Measurements from ENCODE around the gene SLX9. TPM values are rescaled to one million over a fixed set of nuclear protein-coding genes. Genes with fewer than 3 reads are reported as not detected.

SLX9 gene
- polyA plus RNA-seq, 1 of the 3 experiments (the other 2 are of a cell fraction), result 42.9 TPM

DNA sequence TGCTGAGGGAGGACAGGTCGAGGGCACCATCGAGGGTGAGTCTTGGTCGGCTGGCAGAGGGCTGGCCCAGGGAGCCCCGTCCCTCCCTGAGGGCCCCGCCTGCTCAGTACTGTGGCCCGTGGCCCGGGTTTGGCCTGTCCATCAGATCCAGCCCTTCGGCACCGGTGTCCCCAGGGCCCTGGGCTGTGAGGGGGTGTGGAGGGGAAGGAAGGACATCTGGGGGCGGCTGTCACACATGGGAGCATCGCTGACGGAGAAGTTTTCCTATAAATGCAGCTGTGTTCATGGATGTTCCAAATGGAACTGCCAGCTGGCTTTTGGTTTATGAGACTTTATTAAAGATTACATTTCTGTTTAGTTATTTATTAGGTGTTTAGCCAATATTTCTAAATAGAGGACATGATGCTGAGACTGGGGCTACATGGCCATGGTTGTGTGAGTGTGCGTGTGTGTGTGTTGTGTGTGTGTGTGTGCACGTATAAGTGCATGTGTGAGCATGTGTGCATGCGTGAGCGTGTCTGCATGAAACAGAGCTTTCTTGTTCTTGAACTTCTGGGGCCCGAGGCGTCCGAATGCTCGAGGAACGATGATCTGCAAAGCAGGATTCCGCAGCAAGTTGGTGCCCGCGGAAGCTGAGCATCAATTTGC is 54.3 kb downstream of the SLX9 start:
- Histone ChIP-seq H2AFZ (ENCODE audit: low read depth) (no peak overlapping the region), H3K4me1 (ENCODE audit: control insufficient read depth in 1 of 2, insufficient read depth in 2 of 2, low read depth in 1 of 2, low read length in 1 of 2) (peaks cover 0 to 54% of the 10 kb centered on the region in 2 experiments; a peak in 3 of 4 replicates), H3K4me2 (no peak overlapping the region), H3K36me3 (replicated peaks in 1 of 2; ENCODE audit: control insufficient read depth in 1 of 2, insufficient read depth in 2 of 2, low read length in 1 of 2) (no peaks in the 10 kb centered on the region), H3K9me2 (no peaks in the 10 kb centered on the region), H3K9ac (no peak overlapping the region), H3K27me3 (ENCODE audit: insufficient read depth) (no peaks in the 10 kb centered on the region), H4K20me1 (ENCODE audit: insufficient read depth) (no peaks in the 10 kb centered on the region), H3K4me3 (ENCODE audit: low read depth in 2 of 2, low read length in 1 of 2) (no peak overlapping the region), H3K27ac (ENCODE audit: low read depth in 2 of 2, low read length in 1 of 2) (no peak overlapping the region), H3K79me2 (ENCODE audit: insufficient read depth) (no peaks in the 10 kb centered on the region), H3K9me3 (no peaks in the 10 kb centered on the region), H3F3A (replicated peaks; ENCODE audit: insufficient read depth) (no peaks in the 10 kb centered on the region)
- CTCF ChIA-PET, result interaction anchor here (1.5 to 1.7 kb wide), 2 partner anchors 62 to 143 kb away, joined by 3 to 4 read pairs; no protein-coding TSS in a partner anchor
- 86% methylated on average over 15 of the region's 24 CpGs for WGBS (ENCODE audit: low lambda C conversion rate)
- TF ChIP-seq NFIC (IDR thresholded peaks at IDR 0.05; ENCODE audit: borderline replicate concordance) (no peak), GATA2 (CRISPR knock-in tag; IDR thresholded peaks at IDR 0.05) (no peak), RFX5 (IDR thresholded peaks at IDR 0.05; ENCODE audit: low read length) (no peak), JUND (IDR thresholded peaks at IDR 0.05) (no peak), TCF12 (IDR thresholded peaks at IDR 0.05) (no peak)
- TF ChIP-seq, protein P1, sequence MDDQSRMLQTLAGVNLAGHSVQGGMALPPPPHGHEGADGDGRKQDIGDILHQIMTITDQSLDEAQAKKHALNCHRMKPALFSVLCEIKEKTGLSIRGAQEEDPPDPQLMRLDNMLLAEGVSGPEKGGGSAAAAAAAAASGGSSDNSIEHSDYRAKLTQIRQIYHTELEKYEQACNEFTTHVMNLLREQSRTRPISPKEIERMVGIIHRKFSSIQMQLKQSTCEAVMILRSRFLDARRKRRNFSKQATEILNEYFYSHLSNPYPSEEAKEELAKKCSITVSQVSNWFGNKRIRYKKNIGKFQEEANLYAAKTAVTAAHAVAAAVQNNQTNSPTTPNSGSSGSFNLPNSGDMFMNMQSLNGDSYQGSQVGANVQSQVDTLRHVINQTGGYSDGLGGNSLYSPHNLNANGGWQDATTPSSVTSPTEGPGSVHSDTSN (IDR thresholded peaks at IDR 0.05), result no peak
- POLR2A ChIA-PET, result interaction anchor here (0.5 kb wide), 1 partner anchor 150 kb away, joined by 3 read pairs; no protein-coding TSS in a partner anchor
- DNase-seq, result no peak

DNA sequence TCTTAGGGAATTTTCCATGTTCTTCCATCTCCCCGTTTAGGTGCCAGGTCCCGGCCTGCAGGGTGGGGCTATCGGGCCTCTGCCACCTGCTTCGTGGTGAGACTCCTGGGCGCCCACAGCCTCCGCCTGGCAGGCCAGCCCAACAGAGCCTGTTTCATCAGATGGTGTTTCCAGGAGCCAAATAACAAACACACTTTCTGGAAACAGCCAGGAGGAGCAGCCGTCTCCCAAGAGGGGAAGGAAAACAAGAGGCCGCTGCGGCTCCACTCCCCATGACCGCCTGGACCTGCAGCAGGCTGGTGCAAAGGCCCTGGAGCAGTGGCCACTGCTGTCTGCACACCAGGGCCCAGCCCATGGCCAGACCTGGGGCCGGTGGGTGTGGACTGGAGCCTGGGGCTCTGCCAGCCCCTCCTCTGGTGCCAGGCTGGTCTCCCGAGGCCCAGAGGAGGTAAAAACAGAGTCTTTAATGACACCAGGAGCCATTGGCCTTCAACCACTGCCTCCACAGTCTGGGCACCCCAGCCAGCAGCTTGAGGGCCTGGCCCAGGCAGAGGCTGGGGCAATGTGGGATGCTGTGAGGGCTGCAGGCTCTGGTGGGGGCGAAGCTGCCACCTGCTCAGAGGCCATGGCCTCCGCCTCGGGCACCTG is 55.0 kb downstream of the SLX9 start:
- no peak for DNase-seq
- WGBS (ENCODE audit: low lambda C conversion rate), result 50% methylated on average over 1 of the region's 15 CpGs
- H3K9ac ChIP-seq, result no peak overlapping the region
- H3K27me3 ChIP-seq (ENCODE audit: insufficient read depth), result no peaks in the 10 kb centered on the region
- H3K79me2 ChIP-seq (ENCODE audit: insufficient read depth), result no peaks in the 10 kb centered on the region
- H3F3A ChIP-seq (replicated peaks; ENCODE audit: insufficient read depth), result no peaks in the 10 kb centered on the region
- POLR2A ChIA-PET, result interaction anchor here (0.5 kb wide), 1 partner anchor 151 kb away, joined by 3 read pairs; no protein-coding TSS in a partner anchor
- H4K20me1 ChIP-seq (ENCODE audit: insufficient read depth), result no peaks in the 10 kb centered on the region
- H3K36me3 ChIP-seq (replicated peaks in 1 of 2; ENCODE audit: control insufficient read depth in 1 of 2, insufficient read depth in 2 of 2, low read length in 1 of 2), result no peaks in the 10 kb centered on the region
- H3K9me3 ChIP-seq, result no peaks in the 10 kb centered on the region
- CTCF ChIA-PET, result interaction anchor here (1.5 to 4.8 kb wide), 3 partner anchors 63 to 142 kb away, joined by 3 to 26 read pairs (median 4); no protein-coding TSS in a partner anchor
- no peak overlapping the region for H3K4me2 ChIP-seq
- no peak overlapping the region for H3K4me3 ChIP-seq (ENCODE audit: low read depth in 2 of 2, low read length in 1 of 2)
- no peaks in the 10 kb centered on the region for H3K9me2 ChIP-seq
- peaks cover 0 to 48% of the 10 kb centered on the region in 2 experiments; a peak in 1 of 4 replicates for H3K4me1 ChIP-seq (ENCODE audit: control insufficient read depth in 1 of 2, insufficient read depth in 2 of 2, low read depth in 1 of 2, low read length in 1 of 2)
- no peak overlapping the region; a peak in 1 of 4 replicates for H3K27ac ChIP-seq (ENCODE audit: low read depth in 2 of 2, low read length in 1 of 2)
- no peak overlapping the region for H2AFZ ChIP-seq (ENCODE audit: low read depth)
- TF ChIP-seq CHD2 (IDR thresholded peaks at IDR 0.05; ENCODE audit: low read length, partially characterized antibody) (no peak), RXRA (IDR thresholded peaks at IDR 0.05; ENCODE audit: borderline replicate concordance, low read depth) (no peak), NRF1 (IDR thresholded peaks at IDR 0.05; ENCODE audit: low read depth, low read length) (no peak), POLR2AphosphoS5 (IDR thresholded peaks at IDR 0.05; ENCODE audit: low read depth, low read length) (no peak), EZH2phosphoT487 (IDR thresholded peaks at IDR 0.05; ENCODE audit: borderline replicate concordance, low read depth) (no peak), FOXJ3 (CRISPR knock-in tag; IDR thresholded peaks at IDR 0.05) (no peak), NFIC (IDR thresholded peaks at IDR 0.05; ENCODE audit: borderline replicate concordance) (no peak)

All from SK-N-SH (cell line).